ENCODE data around the gene EIF4A3. TPM values are rescaled to one million over a fixed set of nuclear protein-coding genes. Genes with fewer than 3 reads are reported as not detected.
"Not testable (repeated sequence)": the region's sequence is repeated elsewhere in the genome, so short reads cannot be mapped to it uniquely, and the experiment has no call there.

The EIF4A3 gene
- total RNA-seq, 1 experiment from 2014 or later = 190 TPM

DNA sequence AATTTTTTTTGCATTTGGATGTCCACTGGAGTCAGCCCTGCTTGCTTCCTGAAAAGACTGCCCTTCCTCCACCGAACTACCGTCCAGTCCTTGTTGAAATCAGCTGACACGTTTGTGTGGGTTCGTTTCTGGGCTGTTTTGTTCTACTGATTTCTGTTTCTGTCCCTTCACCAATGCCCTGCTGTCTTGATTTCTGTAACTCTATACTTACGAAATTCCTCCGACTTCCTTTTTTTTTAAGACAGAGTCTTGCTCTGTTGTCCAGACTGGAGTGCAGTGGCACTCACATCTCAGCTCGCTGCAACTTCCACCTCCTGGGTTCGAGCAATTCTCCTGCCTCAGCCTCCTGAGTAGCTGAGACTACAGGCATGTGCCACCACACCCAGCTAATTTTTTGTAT is 54.0 kb downstream of the EIF4A3 start:
- Mint-ChIP-seq H3K27me3 (ENCODE audit: insufficient read depth, unreplicated experiment) (no peaks in the 10 kb centered on the region), H3K4me1 (ENCODE audit: low read depth, unreplicated experiment) (no peaks in the 10 kb centered on the region), H3K9me3 (ENCODE audit: unreplicated experiment) (no peaks in the 10 kb centered on the region), H3K36me3 (ENCODE audit: insufficient read depth, unreplicated experiment) (no peaks in the 10 kb centered on the region), H3K4me3 (ENCODE audit: unreplicated experiment) (no peak overlapping the region), H3K27ac (ENCODE audit: unreplicated experiment) (no peak overlapping the region)
- Histone ChIP-seq H3K4me3 (ENCODE audit: low read depth, low read length) (no peak overlapping the region), H3K4me1 (no peaks in the 10 kb centered on the region), H3K9me3 (no peaks in the 10 kb centered on the region), H3K36me3 (ENCODE audit: control insufficient read depth, insufficient read depth, low read length) (no peaks in the 10 kb centered on the region), H3K27me3 (replicated peaks; ENCODE audit: control insufficient read depth, insufficient read depth, low read length) (no peaks in the 10 kb centered on the region)
- POLR2A ChIA-PET = no interaction called here
- no TSS peak for BruUV-seq (replicated peaks)
- DNase-seq = no peak
- TF ChIP-seq CTCF (IDR thresholded peaks at IDR 0.05; ENCODE audit: insufficient read depth in 1 of 2, low read depth in 1 of 2, low read length in 1 of 2, severe bottlenecking in 1 of 2, unreplicated experiment in 1 of 2) = no peak
- intact Hi-C loops (cut with micrococcal nuclease; ENCODE audit: unreplicated experiment) = no loop called here
- CTCF ChIA-PET = interaction anchor here (0.7 to 1.2 kb wide), 3 partner anchors 9 to 91 kb away, joined by 3 to 5 read pairs (median 4); partner anchors contain the start of gene GAA

DNA sequence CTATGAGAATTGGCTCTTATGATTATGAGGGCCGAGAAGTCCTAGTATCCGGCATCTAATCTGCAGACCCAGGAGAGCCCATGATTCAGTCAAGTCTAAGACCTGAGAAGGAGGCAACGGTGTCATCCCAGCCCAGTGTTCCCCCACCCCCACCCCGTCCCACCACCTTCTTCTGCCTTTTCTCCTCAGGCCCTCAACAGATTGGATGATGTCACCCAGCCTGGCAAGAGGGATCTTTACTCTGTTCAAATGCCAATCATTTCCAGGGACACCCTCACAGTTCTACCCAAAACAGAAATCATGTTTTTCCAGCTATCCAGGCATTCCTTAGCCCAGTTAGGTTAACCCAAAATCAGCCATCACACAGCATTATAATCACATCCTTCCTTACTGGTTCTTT is 55.6 kb downstream of the EIF4A3 start:
- Histone ChIP-seq H3K9me3 (no peaks in the 10 kb centered on the region), H3K36me3 (ENCODE audit: control insufficient read depth, insufficient read depth, low read length) (no peaks in the 10 kb centered on the region), H3K4me3 (ENCODE audit: low read depth, low read length) (no peak overlapping the region), H3K4me1 (no peaks in the 10 kb centered on the region), H3K27me3 (replicated peaks; ENCODE audit: control insufficient read depth, insufficient read depth, low read length) (no peaks in the 10 kb centered on the region)
- no peak for DNase-seq
- Mint-ChIP-seq H3K27me3 (ENCODE audit: insufficient read depth, unreplicated experiment) (peaks cover 3% of the 10 kb centered on the region), H3K36me3 (ENCODE audit: insufficient read depth, unreplicated experiment) (no peaks in the 10 kb centered on the region), H3K4me3 (ENCODE audit: unreplicated experiment) (no peak overlapping the region), H3K9me3 (ENCODE audit: unreplicated experiment) (no peaks in the 10 kb centered on the region), H3K27ac (ENCODE audit: unreplicated experiment) (no peak overlapping the region), H3K4me1 (ENCODE audit: low read depth, unreplicated experiment) (no peaks in the 10 kb centered on the region)
- BruUV-seq (replicated peaks) = no TSS peak
- no peak for TF ChIP-seq CTCF (IDR thresholded peaks at IDR 0.05; ENCODE audit: insufficient read depth in 1 of 2, low read depth in 1 of 2, low read length in 1 of 2, severe bottlenecking in 1 of 2, unreplicated experiment in 1 of 2)
- intact Hi-C loops (cut with micrococcal nuclease; ENCODE audit: unreplicated experiment) = no loop called here
- ChIA-PET POLR2A (no interaction called here), CTCF (no interaction called here)

DNA sequence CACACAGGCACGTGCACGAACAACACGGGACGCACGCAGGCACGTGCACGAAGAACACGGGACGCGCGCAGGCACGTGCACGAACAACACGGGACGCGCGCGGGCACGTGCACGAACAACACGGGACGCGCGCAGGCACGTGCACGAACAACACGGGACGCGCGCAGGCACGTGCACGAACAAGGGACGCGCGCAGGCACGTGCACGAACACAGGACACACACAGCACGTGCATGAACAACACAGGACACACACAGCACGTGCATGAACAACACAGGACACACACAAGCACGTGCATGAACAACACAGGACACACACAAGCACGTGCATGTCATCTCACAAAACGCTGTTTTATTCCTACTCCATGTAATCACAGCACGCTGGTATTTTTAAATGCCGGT is 56.8 kb downstream of the EIF4A3 start:
- CTCF ChIA-PET; H3K9me3 Mint-ChIP-seq (ENCODE audit: unreplicated experiment): not testable (repeated sequence)

DNA sequence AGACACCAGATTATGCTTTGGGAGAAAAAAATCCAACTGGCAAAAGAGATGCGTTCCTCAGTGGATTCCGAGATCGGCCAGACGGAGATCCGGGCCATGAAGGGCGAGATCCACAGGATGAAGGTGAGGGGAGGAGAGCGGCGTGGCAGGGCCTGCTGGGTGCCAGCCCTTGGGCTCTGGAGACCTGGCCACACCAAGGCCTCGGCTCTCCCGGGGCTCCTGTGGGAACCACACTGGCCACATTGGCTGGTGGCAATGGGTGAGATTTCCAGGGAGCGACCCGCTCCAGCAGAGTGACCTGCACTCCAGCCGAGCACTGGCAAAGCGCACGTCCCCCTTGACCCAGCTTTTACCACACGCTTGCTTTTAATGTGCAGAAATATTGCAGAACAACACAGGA is 57.2 kb downstream of the EIF4A3 start:
- H3K27ac Mint-ChIP-seq (ENCODE audit: unreplicated experiment) = no peak overlapping the region
- BruUV-seq (replicated peaks) = no TSS peak
- DNase-seq = no peak
- no peaks in the 10 kb centered on the region for H3K4me1 Mint-ChIP-seq (ENCODE audit: low read depth, unreplicated experiment)
- no peak overlapping the region for H3K4me3 ChIP-seq (ENCODE audit: low read depth, low read length)
- H3K9me3 Mint-ChIP-seq (ENCODE audit: unreplicated experiment) = no peaks in the 10 kb centered on the region
- no peaks in the 10 kb centered on the region for H3K9me3 ChIP-seq
- intact Hi-C loops (cut with micrococcal nuclease; ENCODE audit: unreplicated experiment) = no loop called here
- ChIA-PET CTCF (no interaction called here), POLR2A (no interaction called here)
- no peaks in the 10 kb centered on the region for H3K27me3 ChIP-seq (replicated peaks; ENCODE audit: control insufficient read depth, insufficient read depth, low read length)
- no peak overlapping the region for H3K4me3 Mint-ChIP-seq (ENCODE audit: unreplicated experiment)
- H3K36me3 Mint-ChIP-seq (ENCODE audit: insufficient read depth, unreplicated experiment) = no peaks in the 10 kb centered on the region
- H3K36me3 ChIP-seq (ENCODE audit: control insufficient read depth, insufficient read depth, low read length) = no peaks in the 10 kb centered on the region
- H3K27me3 Mint-ChIP-seq (ENCODE audit: insufficient read depth, unreplicated experiment) = peaks cover 3% of the 10 kb centered on the region
- no peak for TF ChIP-seq CTCF (IDR thresholded peaks at IDR 0.05; ENCODE audit: insufficient read depth in 1 of 2, low read depth in 1 of 2, low read length in 1 of 2, severe bottlenecking in 1 of 2, unreplicated experiment in 1 of 2)
- H3K4me1 ChIP-seq = no peaks in the 10 kb centered on the region

More for the DNA sequence above, 56.8 kb downstream of the EIF4A3 start:
- POLR2A ChIA-PET; H3K36me3 Mint-ChIP-seq (ENCODE audit: insufficient read depth, unreplicated experiment); H3K27me3 Mint-ChIP-seq (ENCODE audit: insufficient read depth, unreplicated experiment); H3K36me3 ChIP-seq (ENCODE audit: control insufficient read depth, insufficient read depth, low read length); H3K4me1 ChIP-seq; H3K9me3 ChIP-seq; BruUV-seq (replicated peaks); H3K4me3 ChIP-seq (ENCODE audit: low read depth, low read length); H3K4me3 Mint-ChIP-seq (ENCODE audit: unreplicated experiment); DNase-seq; H3K4me1 Mint-ChIP-seq (ENCODE audit: low read depth, unreplicated experiment); H3K27me3 ChIP-seq (replicated peaks; ENCODE audit: control insufficient read depth, insufficient read depth, low read length); intact Hi-C loops (cut with micrococcal nuclease; ENCODE audit: unreplicated experiment); H3K27ac Mint-ChIP-seq (ENCODE audit: unreplicated experiment): not testable (repeated sequence)
